Adrenal gland (tissue), 5 donors: ENCODE results near the gene HOXA9.

Source experiments
- CTCF ChIP-seq, 6 experiments: fragments of 450-650 bp in 4 of 6; fragments of 200-600 bp in 2 of 6; sonication (generic) in 1 of 6; IDR thresholded peaks; 1 replicate in 5 of 6; 2 replicates in 1 of 6; pipeline versions ENCODE4 v1.5.1 to v1.8.0; 2016 to 2021; ENCODE audit warnings: antibody characterized with exemption in 6 of 6, mild to moderate bottlenecking in 2 of 6, moderate library complexity in 1 of 6
- POLR2A ChIP-seq, 2 donors: fragments of 450-650 bp; IDR thresholded peaks; one replicate each; pipeline ENCODE4 v1.6.1; 2017; ENCODE audit warnings: antibody characterized with exemption in 2 of 2, mild to moderate bottlenecking in 2 of 2, moderate library complexity in 1 of 2
- donor health status: DM: no; HTN: no; CAD: no.

- TF ChIP-seq CTCF (IDR thresholded peaks at IDR 0.05): no peak
- no peak for TF ChIP-seq POLR2A (IDR thresholded peaks at IDR 0.05)
These were observed 46.8 kb downstream of the HOXA9 start for GRCh38 chr7:27118580-27118979.
